ENCODE measurements around the gene CPZ. TPM values are rescaled to one million over a fixed set of nuclear protein-coding genes. Genes with fewer than 3 reads are reported as not detected.

Gene CPZ
- total RNA-seq, 2 experiments from 2014 or later = 0.21 to 0.23 TPM

DNA sequence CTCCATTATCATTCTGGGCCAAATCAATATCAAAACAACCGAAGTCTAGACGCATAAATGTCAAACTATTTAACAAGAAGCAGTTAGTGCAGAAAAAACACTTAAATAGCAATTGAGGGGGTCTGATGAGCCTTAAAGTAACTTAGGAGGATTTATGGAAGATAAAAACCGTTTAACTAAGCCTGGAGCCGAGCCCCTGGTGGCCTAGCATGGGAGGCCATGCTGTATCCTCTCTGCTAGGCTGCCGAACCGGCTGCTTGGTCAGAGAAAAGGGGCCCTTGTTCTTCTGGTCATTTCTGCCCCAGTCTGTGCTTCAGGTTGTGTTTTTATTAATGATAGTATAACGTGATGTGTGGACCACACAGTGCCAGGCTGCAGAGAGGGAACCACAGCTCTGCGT, 72.4 kb downstream of the CPZ start:
- ChIA-PET POLR2A (no interaction called here), CTCF (no interaction called here)
- DNase-seq (no peak), ATAC-seq (no peak)
- Mint-ChIP-seq H3K4me3 (no peak overlapping the region), H3K27ac (no peak overlapping the region), H3K9me3 (ENCODE audit: insufficient read depth) (no peaks in the 10 kb centered on the region), H3K27me3 (ENCODE audit: low read depth) (peaks cover 3% of the 10 kb centered on the region), H3K4me1 (ENCODE audit: low read depth) (no peaks in the 10 kb centered on the region), H3K36me3 (ENCODE audit: low read depth) (no peaks in the 10 kb centered on the region)

- H3K4me3 Mint-ChIP-seq = no peak overlapping the region
- ChIA-PET CTCF (no interaction called here), POLR2A (no interaction called here)
- H3K9me3 Mint-ChIP-seq (ENCODE audit: insufficient read depth) = no peaks in the 10 kb centered on the region
- ATAC-seq = no peak
- H3K36me3 Mint-ChIP-seq (ENCODE audit: low read depth) = no peaks in the 10 kb centered on the region
- no peaks in the 10 kb centered on the region for H3K4me1 Mint-ChIP-seq (ENCODE audit: low read depth)
- DNase-seq = no peak
- no peak overlapping the region for H3K27ac Mint-ChIP-seq
- peaks cover 3% of the 10 kb centered on the region for H3K27me3 Mint-ChIP-seq (ENCODE audit: low read depth)
Measured at GRCh38 chr4:8665406-8666360, 73.1 kb downstream of the CPZ start.

DNA sequence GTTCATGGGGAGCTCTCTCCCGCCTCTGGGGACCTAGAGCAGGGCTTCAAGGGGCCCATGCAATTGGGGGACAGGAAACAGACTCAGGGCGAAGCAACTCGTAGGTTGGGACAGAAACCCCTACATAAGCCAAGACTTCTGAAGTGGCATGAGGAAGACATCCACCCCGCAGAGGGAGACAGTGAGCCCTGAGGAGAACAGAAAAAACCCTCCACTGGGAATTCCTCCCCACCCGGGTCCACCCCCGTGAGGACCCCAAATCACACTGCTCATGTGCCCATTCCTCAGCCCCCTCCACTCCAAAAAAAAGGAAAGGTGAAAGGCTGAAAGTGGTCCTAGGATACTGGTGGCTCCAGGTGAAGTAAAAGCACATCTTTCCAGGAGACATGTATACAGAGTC, 74.0 kb downstream of the CPZ start:
- DNase-seq = no peak
- no peaks in the 10 kb centered on the region for H3K4me1 Mint-ChIP-seq (ENCODE audit: low read depth)
- ChIA-PET CTCF (no interaction called here), POLR2A (no interaction called here)
- no peak overlapping the region for H3K27ac Mint-ChIP-seq
- no peaks in the 10 kb centered on the region for H3K36me3 Mint-ChIP-seq (ENCODE audit: low read depth)
- H3K27me3 Mint-ChIP-seq (ENCODE audit: low read depth) = peaks cover 3% of the 10 kb centered on the region
- no peak for ATAC-seq
- no peaks in the 10 kb centered on the region for H3K9me3 Mint-ChIP-seq (ENCODE audit: insufficient read depth)
- H3K4me3 Mint-ChIP-seq = no peak overlapping the region

Other genes starting within 250 kb of the CPZ start
- gene ACOX3, start 152.0 kb upstream of the CPZ start, total RNA-seq = 10 to 100 TPM; 13.2 to 13.6 TPM
- 10 to 100 TPM; 18.5 to 22.2 TPM for gene TRMT44, start 152.0 kb upstream of the CPZ start, total RNA-seq
- gene GPR78, start 12.4 kb upstream of the CPZ start, total RNA-seq = not detected

All from activated CD8-positive, alpha-beta T cell treated with anti-CD3 and anti-CD28 coated beads, Interleukin-2, amount 10 ng/mL, durations not matched to agents 7 days and 5 days (primary cell).